ENCODE results near the gene SLX9.

Gene SLX9

DNA sequence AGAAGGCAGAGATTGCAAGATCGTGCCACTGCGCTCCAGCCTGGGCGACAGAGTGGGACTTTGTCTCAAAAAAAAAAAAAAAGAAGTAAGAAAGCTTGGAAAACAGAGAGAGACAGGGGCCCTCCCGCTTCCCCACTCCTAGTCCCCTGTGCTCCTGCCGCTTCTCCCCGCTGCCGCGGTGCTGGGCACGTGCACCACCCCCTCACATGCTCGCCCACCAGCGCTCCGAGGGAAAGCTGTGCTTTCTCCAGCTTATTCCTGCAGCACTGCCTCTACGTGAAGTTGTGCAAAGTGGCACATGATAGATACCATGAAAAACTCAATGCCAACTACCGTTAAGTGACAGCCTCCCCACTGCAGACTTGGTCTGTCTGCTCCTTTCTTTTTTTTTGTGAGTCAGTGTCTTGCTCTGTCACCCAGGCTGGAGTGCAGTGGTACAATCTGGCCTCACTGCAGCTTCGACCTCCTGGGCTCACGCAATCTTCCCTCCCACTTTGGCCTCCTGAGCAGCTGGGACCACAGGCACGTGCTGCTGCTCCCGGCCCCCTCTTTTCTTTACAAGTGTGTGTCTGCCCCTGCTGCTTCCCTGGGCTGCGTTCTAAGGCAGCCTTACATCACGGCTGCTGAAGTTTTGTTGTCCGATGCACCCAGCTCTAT is 15.4 kb downstream of the SLX9 start:
- peak; percentile 65 for DNase-seq
- Histone ChIP-seq H3K23ac (ENCODE audit: low read length in 2 of 2) (no peak overlapping the region), H3K4me2 (ENCODE audit: low read length, poor library complexity, severe bottlenecking) (no peak overlapping the region), H3K4ac (ENCODE audit: low read depth in 1 of 2, low read length in 2 of 2) (no peak overlapping the region), H3K79me1 (replicated peaks; ENCODE audit: low read length, poor library complexity, severe bottlenecking) (peaks cover 45% of the 10 kb centered on the region), H2BK15ac (ENCODE audit: low read depth, poor library complexity, severe bottlenecking) (no peak overlapping the region), H3K14ac (ENCODE audit: low read length in 2 of 2) (no peak overlapping the region), H4K8ac (ENCODE audit: low read length) (no peak overlapping the region), H2AFZ (ENCODE audit: low read depth, low read length) (no peak overlapping the region), H2AK5ac (ENCODE audit: low read length, severe bottlenecking) (no peak overlapping the region), H2BK120ac (ENCODE audit: low read depth, low read length) (no peak overlapping the region), H3K27ac (ENCODE audit: low read length, poor library complexity, severe bottlenecking) (no peak overlapping the region), H2BK5ac (ENCODE audit: low read depth, low read length, poor library complexity, severe bottlenecking) (no peak overlapping the region), H3K27me3 (ENCODE audit: control insufficient read depth in 1 of 2, insufficient read depth in 1 of 2, low read length in 2 of 2) (no peaks in the 10 kb centered on the region), H3K4me1 (ENCODE audit: control insufficient read depth, insufficient read depth, low read depth, low read length) (peaks cover 52% of the 10 kb centered on the region), H3K4me3 (ENCODE audit: insufficient read depth in 1 of 2, low read depth in 1 of 2, low read length in 2 of 2) (no peak overlapping the region), H3K9ac (ENCODE audit: low read length) (no peak overlapping the region), H3K36me3 (ENCODE audit: control insufficient read depth in 1 of 2, insufficient read depth in 2 of 2, low read depth in 1 of 2, low read length in 2 of 2) (peaks cover 19 to 75% of the 10 kb centered on the region in 2 experiments), H3K9me3 (ENCODE audit: control insufficient read depth, low read length) (no peaks in the 10 kb centered on the region), H3K18ac (ENCODE audit: low read depth in 1 of 2, low read length in 2 of 2) (no peak overlapping the region), H2BK12ac (ENCODE audit: low read length in 2 of 2) (no peak overlapping the region), H4K91ac (ENCODE audit: low read length) (no peak overlapping the region)
- WGBS, result 87% methylated on average over 21 of the region's 21 CpGs

DNA sequence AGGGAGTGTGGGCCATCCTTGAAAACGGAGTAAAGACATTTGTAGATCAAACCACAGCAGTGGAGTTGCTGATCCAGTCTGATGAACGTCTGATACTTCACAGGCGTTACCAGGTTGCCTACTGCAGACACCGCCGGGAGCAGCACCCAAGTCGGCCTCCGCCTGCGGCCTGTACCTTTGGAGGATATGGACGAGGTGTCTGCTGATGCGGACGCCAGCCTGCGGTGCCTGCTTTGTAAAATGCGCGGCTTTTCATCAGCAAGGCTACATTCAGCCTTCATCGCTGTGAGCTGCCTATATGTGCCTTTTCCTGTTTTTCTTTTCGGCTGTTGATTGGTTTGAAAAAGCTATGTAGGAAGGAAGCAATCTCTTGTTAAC is 16.0 kb downstream of the SLX9 start:
- Histone ChIP-seq H3K4me2 (ENCODE audit: low read length, poor library complexity, severe bottlenecking) (no peak overlapping the region), H3K23ac (ENCODE audit: low read length in 2 of 2) (no peak overlapping the region), H2AFZ (ENCODE audit: low read depth, low read length) (no peak overlapping the region), H3K9me3 (ENCODE audit: control insufficient read depth, low read length) (no peaks in the 10 kb centered on the region), H2BK5ac (ENCODE audit: low read depth, low read length, poor library complexity, severe bottlenecking) (no peak overlapping the region), H3K27me3 (ENCODE audit: control insufficient read depth in 1 of 2, insufficient read depth in 1 of 2, low read length in 2 of 2) (no peaks in the 10 kb centered on the region), H3K9ac (ENCODE audit: low read length) (no peak overlapping the region), H3K79me1 (replicated peaks; ENCODE audit: low read length, poor library complexity, severe bottlenecking) (peaks cover 44% of the 10 kb centered on the region), H3K14ac (ENCODE audit: low read length in 2 of 2) (no peak overlapping the region), H4K91ac (ENCODE audit: low read length) (no peak overlapping the region), H3K36me3 (ENCODE audit: control insufficient read depth in 1 of 2, insufficient read depth in 2 of 2, low read depth in 1 of 2, low read length in 2 of 2) (peaks cover 24 to 75% of the 10 kb centered on the region in 2 experiments), H2AK5ac (ENCODE audit: low read length, severe bottlenecking) (no peak overlapping the region), H3K27ac (ENCODE audit: low read length, poor library complexity, severe bottlenecking) (no peak overlapping the region), H3K4me3 (ENCODE audit: insufficient read depth in 1 of 2, low read depth in 1 of 2, low read length in 2 of 2) (no peak overlapping the region), H4K8ac (ENCODE audit: low read length) (no peak overlapping the region), H3K18ac (ENCODE audit: low read depth in 1 of 2, low read length in 2 of 2) (no peak overlapping the region), H2BK15ac (ENCODE audit: low read depth, poor library complexity, severe bottlenecking) (no peak overlapping the region), H2BK120ac (ENCODE audit: low read depth, low read length) (no peak overlapping the region), H2BK12ac (ENCODE audit: low read length in 2 of 2) (no peak overlapping the region), H3K4ac (ENCODE audit: low read depth in 1 of 2, low read length in 2 of 2) (no peak overlapping the region), H3K4me1 (ENCODE audit: control insufficient read depth, insufficient read depth, low read depth, low read length) (peaks cover 51% of the 10 kb centered on the region)
- 94% methylated on average over 16 of the region's 16 CpGs for WGBS
- no peak for DNase-seq

DNA sequence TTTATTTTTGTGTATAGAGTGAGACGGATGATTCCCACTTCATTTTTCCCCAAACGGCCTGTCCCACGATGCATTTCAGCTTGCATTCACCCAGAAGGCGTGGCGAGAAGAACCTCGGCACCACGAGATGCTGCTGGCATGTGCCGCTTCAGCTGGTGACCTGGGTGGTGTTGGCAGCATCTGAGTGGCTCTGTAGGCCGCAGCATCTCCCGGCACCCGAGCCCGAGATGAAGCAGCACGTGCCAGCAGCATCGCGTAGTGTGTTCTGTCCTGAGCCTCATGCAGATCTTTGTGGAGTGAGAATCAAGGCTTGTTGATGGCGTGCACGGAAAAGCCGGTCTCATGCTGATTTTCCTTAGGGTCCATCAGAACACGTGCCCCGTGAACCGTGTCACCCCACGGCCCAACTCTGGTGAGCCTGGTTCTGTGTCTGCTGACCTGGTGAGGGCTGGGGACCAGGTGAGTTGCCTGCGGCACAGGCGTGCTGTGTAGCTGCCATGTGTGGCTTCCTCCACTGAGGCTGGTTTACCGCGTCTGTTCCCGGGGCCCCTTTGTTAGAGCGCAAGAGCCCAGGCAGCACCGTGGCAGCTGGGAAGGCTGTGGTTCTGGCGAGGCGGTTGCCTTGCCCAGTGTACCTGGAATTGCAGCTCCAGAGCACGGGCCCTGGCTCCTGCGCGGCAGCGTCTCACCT is 16.7 kb downstream of the SLX9 start:
- Histone ChIP-seq H3K4me1 (ENCODE audit: control insufficient read depth, insufficient read depth, low read depth, low read length) (peaks cover 51% of the 10 kb centered on the region), H3K23ac (ENCODE audit: low read length in 2 of 2) (no peak overlapping the region), H4K8ac (ENCODE audit: low read length) (no peak overlapping the region), H4K91ac (ENCODE audit: low read length) (peak overlapping the region; percentile 52), H2BK12ac (ENCODE audit: low read length in 2 of 2) (no peak overlapping the region), H3K9me3 (ENCODE audit: control insufficient read depth, low read length) (no peaks in the 10 kb centered on the region), H3K4ac (ENCODE audit: low read depth in 1 of 2, low read length in 2 of 2) (no peak overlapping the region), H3K36me3 (ENCODE audit: control insufficient read depth in 1 of 2, insufficient read depth in 2 of 2, low read depth in 1 of 2, low read length in 2 of 2) (peaks cover 22 to 70% of the 10 kb centered on the region in 2 experiments), H2BK15ac (ENCODE audit: low read depth, poor library complexity, severe bottlenecking) (no peak overlapping the region), H2BK5ac (ENCODE audit: low read depth, low read length, poor library complexity, severe bottlenecking) (no peak overlapping the region), H3K14ac (ENCODE audit: low read length in 2 of 2) (no peak overlapping the region), H3K4me2 (ENCODE audit: low read length, poor library complexity, severe bottlenecking) (no peak overlapping the region), H2AK5ac (ENCODE audit: low read length, severe bottlenecking) (no peak overlapping the region), H2AFZ (ENCODE audit: low read depth, low read length) (no peak overlapping the region), H3K9ac (ENCODE audit: low read length) (no peak overlapping the region), H2BK120ac (ENCODE audit: low read depth, low read length) (no peak overlapping the region), H3K27me3 (ENCODE audit: control insufficient read depth in 1 of 2, insufficient read depth in 1 of 2, low read length in 2 of 2) (no peaks in the 10 kb centered on the region), H3K4me3 (ENCODE audit: insufficient read depth in 1 of 2, low read depth in 1 of 2, low read length in 2 of 2) (no peak overlapping the region), H3K18ac (ENCODE audit: low read depth in 1 of 2, low read length in 2 of 2) (peak overlapping the region in 1 of 2 experiments; percentile 14), H3K27ac (ENCODE audit: low read length, poor library complexity, severe bottlenecking) (no peak overlapping the region), H3K79me1 (replicated peaks; ENCODE audit: low read length, poor library complexity, severe bottlenecking) (peaks cover 40% of the 10 kb centered on the region)
- 97% methylated on average over 35 of the region's 35 CpGs for WGBS
- no peak for DNase-seq

DNA sequence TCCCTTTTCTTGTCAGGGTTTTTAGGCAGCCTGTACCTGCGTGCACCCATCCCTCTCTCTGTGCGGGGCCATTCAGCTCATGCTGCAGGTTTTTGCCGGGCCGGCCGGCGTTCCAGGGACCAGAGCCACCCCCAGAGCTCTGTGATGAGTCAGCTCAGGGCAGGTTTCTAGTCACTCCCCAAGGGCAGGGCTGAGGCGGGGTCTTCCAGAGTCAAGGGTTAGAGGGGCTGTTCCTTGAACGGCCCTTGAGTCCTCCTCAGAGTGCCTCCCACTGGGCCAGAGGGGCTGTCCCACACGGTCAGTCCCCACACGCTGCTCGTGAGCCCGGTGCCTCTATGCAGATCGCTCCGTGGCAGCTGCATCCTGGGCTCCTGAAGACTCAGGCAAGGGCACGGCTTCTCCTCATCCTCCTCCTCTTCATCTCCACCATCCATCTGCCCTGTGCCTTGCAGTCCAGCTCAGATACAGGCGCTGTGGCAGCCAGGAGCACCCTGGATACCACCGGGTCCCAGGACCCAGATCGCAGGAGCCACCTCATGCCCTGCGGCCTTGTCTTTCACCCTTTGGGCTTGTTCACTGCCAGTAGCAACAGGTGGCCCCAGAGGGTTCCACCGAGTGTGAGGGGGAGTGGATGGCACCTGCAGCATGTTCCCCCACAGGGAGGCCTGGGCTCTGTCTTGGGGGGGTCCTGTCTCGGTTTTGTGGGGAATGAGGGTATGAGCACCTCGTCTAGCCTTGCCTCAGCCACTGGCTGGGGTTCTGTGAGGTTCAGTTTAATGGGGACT is 17.4 kb downstream of the SLX9 start:
- H3K79me1 ChIP-seq (replicated peaks; ENCODE audit: low read length, poor library complexity, severe bottlenecking), result peaks cover 39% of the 10 kb centered on the region
- peak overlapping the region in 1 of 2 experiments; percentile 23 for H2BK12ac ChIP-seq (ENCODE audit: low read length in 2 of 2)
- no peak for DNase-seq
- no peaks in the 10 kb centered on the region for H3K27me3 ChIP-seq (ENCODE audit: control insufficient read depth in 1 of 2, insufficient read depth in 1 of 2, low read length in 2 of 2)
- no peak overlapping the region for H4K8ac ChIP-seq (ENCODE audit: low read length)
- H3K23ac ChIP-seq (ENCODE audit: low read length in 2 of 2), result no peak overlapping the region
- H3K4me2 ChIP-seq (ENCODE audit: low read length, poor library complexity, severe bottlenecking), result no peak overlapping the region
- H2BK15ac ChIP-seq (ENCODE audit: low read depth, poor library complexity, severe bottlenecking), result no peak overlapping the region
- H3K9ac ChIP-seq (ENCODE audit: low read length), result no peak overlapping the region
- H2AK5ac ChIP-seq (ENCODE audit: low read length, severe bottlenecking), result no peak overlapping the region
- H3K4ac ChIP-seq (ENCODE audit: low read depth in 1 of 2, low read length in 2 of 2), result no peak overlapping the region
- no peaks in the 10 kb centered on the region for H3K9me3 ChIP-seq (ENCODE audit: control insufficient read depth, low read length)
- no peak overlapping the region for H3K27ac ChIP-seq (ENCODE audit: low read length, poor library complexity, severe bottlenecking)
- peaks cover 53% of the 10 kb centered on the region for H3K4me1 ChIP-seq (ENCODE audit: control insufficient read depth, insufficient read depth, low read depth, low read length)
- no peak overlapping the region for H2AFZ ChIP-seq (ENCODE audit: low read depth, low read length)
- no peak overlapping the region for H2BK120ac ChIP-seq (ENCODE audit: low read depth, low read length)
- H4K91ac ChIP-seq (ENCODE audit: low read length), result peak overlapping the region; percentile 91
- H3K14ac ChIP-seq (ENCODE audit: low read length in 2 of 2), result no peak overlapping the region
- 79% methylated on average over 22 of the region's 22 CpGs for WGBS
- H2BK5ac ChIP-seq (ENCODE audit: low read depth, low read length, poor library complexity, severe bottlenecking), result no peak overlapping the region
- no peak overlapping the region for H3K18ac ChIP-seq (ENCODE audit: low read depth in 1 of 2, low read length in 2 of 2)
- H3K36me3 ChIP-seq (ENCODE audit: control insufficient read depth in 1 of 2, insufficient read depth in 2 of 2, low read depth in 1 of 2, low read length in 2 of 2), result peaks cover 28 to 64% of the 10 kb centered on the region in 2 experiments
- H3K4me3 ChIP-seq (ENCODE audit: insufficient read depth in 1 of 2, low read depth in 1 of 2, low read length in 2 of 2), result no peak overlapping the region

Measured in mesenchymal stem cell (in vitro differentiated cells and primary cell).